Lower leg skin (tissue), 3 donors: ENCODE results near the gene RSPH1.

Experiments used
- CTCF ChIP-seq, 3 donors: fragments of 450-650 bp; IDR thresholded peaks; one replicate each; pipeline ENCODE4 v1.5.1; 2016; ENCODE audit warnings: antibody characterized with exemption in 3 of 3, mild to moderate bottlenecking in 3 of 3, moderate library complexity in 2 of 3
- POLR2A ChIP-seq, 2 donors: fragments of 450-650 bp; IDR thresholded peaks; one replicate each; pipeline ENCODE4 v1.6.1; 2016 to 2017; ENCODE audit warnings: antibody characterized with exemption in 2 of 2, mild to moderate bottlenecking in 1 of 2, moderate library complexity in 1 of 2

GRCh38 chr21:42509244-42509643, 13.2 kb upstream of the RSPH1 start:
- TF ChIP-seq CTCF (IDR thresholded peaks at IDR 0.05) (no peak), POLR2A (IDR thresholded peaks at IDR 0.05) (no peak)
